SH-SY5Y (cell line): Measurements from ENCODE around the gene TOP1.

ENCODE experiments used
- GATA2 ChIP-seq: IDR thresholded peaks from 2 replicates; pipeline ENCODE4 v1.6.1; 2011; ENCODE audit warnings: mild to moderate bottlenecking, low read depth, low read length
- GATA3 ChIP-seq: IDR thresholded peaks from 2 replicates; pipeline ENCODE4 v1.6.1; 2011; ENCODE audit warnings: low read depth, mild to moderate bottlenecking, low read length, moderate library complexity

DNA sequence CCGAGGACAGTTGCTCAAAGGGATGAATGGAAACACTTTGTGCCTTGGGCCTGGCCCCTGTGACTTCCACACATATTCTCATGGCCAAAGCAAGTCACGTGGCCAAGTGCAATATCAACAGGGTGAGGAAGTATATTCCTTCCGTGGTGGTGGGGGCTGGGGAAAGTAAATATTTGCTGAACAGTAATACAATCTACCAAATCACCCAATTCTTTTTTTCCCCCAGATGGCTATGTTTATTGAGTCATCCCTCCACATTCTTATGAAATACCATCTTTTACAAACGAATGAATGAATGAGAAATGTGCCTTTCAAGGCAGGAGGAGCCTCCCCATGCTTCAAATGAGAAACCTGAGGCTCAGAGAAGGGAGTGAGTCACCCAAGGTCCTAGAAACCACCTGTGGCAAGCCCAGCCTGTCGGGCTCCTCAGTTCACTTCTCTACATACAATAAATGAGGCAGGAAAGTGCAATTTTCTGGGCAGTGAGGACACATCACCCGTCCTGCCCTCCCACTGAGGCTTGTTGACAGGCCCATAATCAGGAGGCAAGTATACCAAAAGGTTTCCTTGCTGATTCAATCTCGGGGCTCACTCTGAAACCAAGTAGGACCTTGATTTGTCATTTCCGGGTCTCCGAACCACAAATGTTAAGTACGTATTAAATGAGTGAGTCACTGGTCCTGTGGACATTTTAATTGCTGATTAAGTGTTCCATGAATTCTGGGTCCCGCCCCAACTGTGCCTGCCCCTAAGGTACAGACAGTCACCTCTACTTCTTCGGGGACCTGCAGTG, 25.3 kb upstream of the TOP1 start:
- TF ChIP-seq GATA3 (no peak), GATA2 (no peak)
